ENCODE data around the gene UQCRQ. TPM values are rescaled to one million over a fixed set of nuclear protein-coding genes. Genes with fewer than 3 reads are reported as not detected.
A peak's percentile ranks its signal among the peaks of the same experiment; 100 is the strongest.

UQCRQ gene
- total RNA-seq, 2 experiments from 2014 or later = 558 to 566 TPM

GRCh38 chr5:132821350-132821749 lies 45.1 kb upstream of the UQCRQ start:
- no peaks in the 10 kb centered on the region for H3K36me3 Mint-ChIP-seq (ENCODE audit: low read depth)
- intact Hi-C loops (cut with micrococcal nuclease) = loop anchor here (5.0 to 10.0 kb wide), 2 partner anchors 74 to 437 kb away; partner anchors contain the start of gene CCNI2
- H3K27me3 Mint-ChIP-seq = peaks cover 43% of the 10 kb centered on the region
- H3K9me3 Mint-ChIP-seq = no peaks in the 10 kb centered on the region
- H3K4me3 Mint-ChIP-seq = no peak overlapping the region
- CTCF ChIA-PET = interaction anchor here (1.0 to 6.0 kb wide), 26 partner anchors 9 to 438 kb away, joined by 3 to 62 read pairs (median 9); partner anchors contain the start of genes CCNI2, GDF9, IL13 and KIF3A
- H3K4me1 Mint-ChIP-seq (ENCODE audit: low read depth) = peaks cover 10% of the 10 kb centered on the region
- TF ChIP-seq, protein P1, sequence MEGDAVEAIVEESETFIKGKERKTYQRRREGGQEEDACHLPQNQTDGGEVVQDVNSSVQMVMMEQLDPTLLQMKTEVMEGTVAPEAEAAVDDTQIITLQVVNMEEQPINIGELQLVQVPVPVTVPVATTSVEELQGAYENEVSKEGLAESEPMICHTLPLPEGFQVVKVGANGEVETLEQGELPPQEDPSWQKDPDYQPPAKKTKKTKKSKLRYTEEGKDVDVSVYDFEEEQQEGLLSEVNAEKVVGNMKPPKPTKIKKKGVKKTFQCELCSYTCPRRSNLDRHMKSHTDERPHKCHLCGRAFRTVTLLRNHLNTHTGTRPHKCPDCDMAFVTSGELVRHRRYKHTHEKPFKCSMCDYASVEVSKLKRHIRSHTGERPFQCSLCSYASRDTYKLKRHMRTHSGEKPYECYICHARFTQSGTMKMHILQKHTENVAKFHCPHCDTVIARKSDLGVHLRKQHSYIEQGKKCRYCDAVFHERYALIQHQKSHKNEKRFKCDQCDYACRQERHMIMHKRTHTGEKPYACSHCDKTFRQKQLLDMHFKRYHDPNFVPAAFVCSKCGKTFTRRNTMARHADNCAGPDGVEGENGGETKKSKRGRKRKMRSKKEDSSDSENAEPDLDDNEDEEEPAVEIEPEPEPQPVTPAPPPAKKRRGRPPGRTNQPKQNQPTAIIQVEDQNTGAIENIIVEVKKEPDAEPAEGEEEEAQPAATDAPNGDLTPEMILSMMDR (IDR thresholded peaks at IDR 0.05) = no peak
- POLR2A ChIA-PET = interaction anchor here (0.9 kb wide), 1 partner anchor 10 kb away, joined by 3 read pairs; no protein-coding TSS in a partner anchor
- no peak for DNase-seq
- no peak overlapping the region for H3K27ac Mint-ChIP-seq
- no peak for ATAC-seq

DNA sequence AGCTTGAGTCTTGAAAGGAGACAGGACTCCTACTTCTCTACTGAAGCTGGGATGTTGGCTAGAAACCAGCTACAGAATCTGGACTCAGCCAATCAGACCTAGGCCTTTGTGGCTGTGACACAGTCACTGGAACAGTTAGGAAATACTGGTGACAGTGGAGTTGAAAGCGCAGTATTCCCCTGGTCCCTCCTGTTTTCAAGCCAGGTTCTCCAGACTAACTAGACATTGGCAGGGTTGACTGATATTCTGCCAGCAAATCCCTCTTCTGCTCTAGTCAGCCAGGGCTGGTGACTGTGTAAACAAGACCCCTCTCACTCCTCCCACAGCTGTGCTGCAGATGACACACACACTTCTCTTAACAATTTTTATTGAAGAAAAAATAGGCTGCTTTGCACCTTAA lies 44.7 kb upstream of the UQCRQ start:
- H3K27me3 Mint-ChIP-seq = peaks cover 47% of the 10 kb centered on the region
- no peaks in the 10 kb centered on the region for H3K36me3 Mint-ChIP-seq (ENCODE audit: low read depth)
- DNase-seq (no peak), ATAC-seq (no peak)
- peaks cover 10% of the 10 kb centered on the region for H3K4me1 Mint-ChIP-seq (ENCODE audit: low read depth)
- H3K9me3 Mint-ChIP-seq = no peaks in the 10 kb centered on the region
- H3K4me3 Mint-ChIP-seq = no peak overlapping the region
- no peak overlapping the region for H3K27ac Mint-ChIP-seq
- POLR2A ChIA-PET = interaction anchor here (0.9 kb wide), 1 partner anchor 9 kb away, joined by 3 read pairs; no protein-coding TSS in a partner anchor
- CTCF ChIA-PET = interaction anchor here (1.0 to 6.0 kb wide), 15 partner anchors 8 to 435 kb away, joined by 4 to 62 read pairs (median 13); partner anchors contain the start of genes CCNI2, GDF9, KIF3A and SHROOM1
- TF ChIP-seq, protein P1 (IDR thresholded peaks at IDR 0.05) = no peak
- intact Hi-C loops (cut with micrococcal nuclease) = loop anchor here (5.0 to 10.0 kb wide), 2 partner anchors 74 to 437 kb away; partner anchors contain the start of gene CCNI2

DNA sequence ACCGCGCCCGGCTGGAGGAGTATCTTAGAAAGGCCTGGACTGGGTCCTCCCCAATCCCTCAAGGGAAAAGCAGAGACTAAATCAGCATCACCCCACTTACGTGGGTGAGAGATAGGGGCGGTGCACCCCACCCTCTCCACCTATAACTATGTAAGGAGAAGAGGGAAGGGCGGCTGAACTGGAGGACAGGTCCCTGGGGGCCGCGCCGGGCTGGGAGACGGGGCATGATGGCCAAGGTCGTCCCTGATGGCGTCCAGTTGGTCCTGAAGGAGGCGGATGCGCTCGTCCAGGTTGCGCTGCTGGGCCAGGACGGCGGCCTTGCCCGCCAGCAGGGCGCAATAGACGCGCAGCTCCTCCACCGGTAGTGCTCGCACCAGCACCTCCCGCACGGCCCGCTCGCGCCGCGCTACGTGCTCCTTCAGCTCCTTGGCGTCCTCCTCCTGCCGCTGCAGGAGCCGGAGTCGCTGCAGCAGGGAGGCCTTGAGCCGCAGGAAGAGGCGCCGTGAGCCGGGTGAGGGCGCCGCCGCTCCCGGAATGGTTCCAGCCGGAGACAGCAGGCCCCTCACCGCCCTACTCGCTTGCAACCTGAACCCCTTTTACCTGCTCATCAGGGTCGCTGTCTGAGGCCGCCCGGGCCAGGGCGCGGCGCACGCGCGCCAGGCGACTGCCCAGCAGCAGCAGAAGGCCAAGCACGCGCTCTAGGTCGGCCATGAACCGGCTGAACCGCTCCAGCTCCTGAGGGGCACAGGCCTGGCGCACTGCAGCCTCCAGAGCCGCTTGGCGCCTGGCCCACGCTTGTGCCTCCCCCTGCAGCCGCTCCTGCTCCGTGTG lies 43.6 kb upstream of the UQCRQ start:
- TF ChIP-seq, protein P1 (IDR thresholded peaks at IDR 0.05) = no peak
- Mint-ChIP-seq H3K36me3 (ENCODE audit: low read depth) (no peaks in the 10 kb centered on the region), H3K4me3 (no peak overlapping the region), H3K4me1 (ENCODE audit: low read depth) (peaks cover 10% of the 10 kb centered on the region), H3K9me3 (no peaks in the 10 kb centered on the region), H3K27ac (no peak overlapping the region), H3K27me3 (peaks cover 54% of the 10 kb centered on the region)
- peak; percentile 33 for DNase-seq
- ATAC-seq = no peak
- CTCF ChIA-PET = interaction anchor here (1.0 kb wide), 2 partner anchors 60 to 75 kb away, joined by 3 read pairs; partner anchors contain the start of gene CCNI2
- POLR2A ChIA-PET = interaction anchor here (0.9 kb wide), 1 partner anchor 9 kb away, joined by 3 read pairs; no protein-coding TSS in a partner anchor
- intact Hi-C loops (cut with micrococcal nuclease) = loop anchor here (5.0 to 10.0 kb wide), 2 partner anchors 76 to 438 kb away; partner anchors contain the start of gene CCNI2

DNA sequence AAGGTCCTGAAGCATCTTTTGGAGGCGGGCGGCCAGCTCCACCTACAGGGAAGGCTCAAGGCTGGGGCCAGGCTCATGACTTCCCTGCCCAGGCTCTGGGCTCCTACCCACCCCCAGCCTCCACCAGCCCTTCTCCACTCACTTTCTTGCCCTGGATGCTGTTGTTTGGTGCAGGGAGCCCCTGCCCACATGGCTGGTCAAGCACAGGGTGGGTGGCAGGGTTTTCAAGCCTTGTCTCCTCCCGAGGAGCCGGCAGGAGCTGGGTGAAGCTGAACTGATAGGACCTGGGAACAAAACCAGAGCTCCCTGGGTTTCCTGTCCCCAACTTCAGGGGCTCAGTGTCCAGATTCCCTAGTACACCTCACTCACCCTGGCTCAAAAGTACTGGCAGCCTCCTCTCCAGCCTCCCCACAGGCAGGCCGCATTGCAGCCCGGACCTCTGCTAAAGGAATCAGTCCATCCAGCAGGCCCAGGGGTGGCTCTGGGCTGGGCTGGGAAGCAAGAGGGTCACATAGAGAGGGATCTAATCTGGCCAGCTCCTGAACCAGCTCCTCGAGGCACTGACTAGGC lies 42.9 kb upstream of the UQCRQ start:
- DNase-seq = no peak
- TF ChIP-seq, protein P1 (IDR thresholded peaks at IDR 0.05) = no peak
- no peak overlapping the region for H3K27ac Mint-ChIP-seq
- intact Hi-C loops (cut with micrococcal nuclease) = loop anchor here (5.0 to 10.0 kb wide), 2 partner anchors 76 to 439 kb away; partner anchors contain the start of gene CCNI2
- no peaks in the 10 kb centered on the region for H3K9me3 Mint-ChIP-seq
- no peaks in the 10 kb centered on the region for H3K36me3 Mint-ChIP-seq (ENCODE audit: low read depth)
- CTCF ChIA-PET = interaction anchor here (1.0 to 3.2 kb wide), 5 partner anchors 9 to 317 kb away, joined by 3 to 15 read pairs (median 3); partner anchors contain the start of gene CCNI2
- POLR2A ChIA-PET = interaction anchor here (0.9 to 1.3 kb wide), 2 partner anchors 9 to 202 kb away, joined by 3 read pairs; no protein-coding TSS in a partner anchor
- H3K4me3 Mint-ChIP-seq = no peak overlapping the region
- no peak for ATAC-seq
- H3K4me1 Mint-ChIP-seq (ENCODE audit: low read depth) = peaks cover 10% of the 10 kb centered on the region
- peaks cover 57% of the 10 kb centered on the region for H3K27me3 Mint-ChIP-seq
